ENCODE data around the gene TTC33. TPM values are rescaled to one million over a fixed set of nuclear protein-coding genes. Genes with fewer than 3 reads are reported as not detected.

TTC33 gene
- total and polyA plus RNA-seq, 2 of the 13 experiments (the other 11 are each of a cell fraction or from before 2014, with no cell fraction given), result 4.5 to 20.0 TPM

- Histone ChIP-seq H3K79me2 (ENCODE audit: insufficient read depth, low read length) (no peaks in the 10 kb centered on the region), H3K4me2 (ENCODE audit: low read depth, low read length) (no peak overlapping the region), H3K36me3 (replicated peaks in 1 of 2; ENCODE audit: control insufficient read depth in 1 of 2, insufficient read depth in 2 of 2, low read length in 2 of 2) (no peaks in the 10 kb centered on the region), H3K27ac (ENCODE audit: extremely low read length, insufficient read depth, low read length) (no peak overlapping the region), H3K9me3 (ENCODE audit: low read length) (no peaks in the 10 kb centered on the region), H2AFZ (ENCODE audit: low read length) (no peak overlapping the region), H3K9ac (ENCODE audit: insufficient read depth, low read depth, low read length) (no peak overlapping the region), H3K27me3 (ENCODE audit: control insufficient read depth in 1 of 2, insufficient read depth in 2 of 2, low read length in 2 of 2) (no peaks in the 10 kb centered on the region), H4K20me1 (ENCODE audit: insufficient read depth, low read length) (no peaks in the 10 kb centered on the region), H3K4me1 (ENCODE audit: insufficient read depth, low read length) (peaks cover 21% of the 10 kb centered on the region), H3K4me3 (replicated peaks in 1 of 3; ENCODE audit: insufficient read depth in 1 of 3, low read depth in 2 of 3, low read length in 3 of 3) (no peak overlapping the region)
- POLR2A ChIA-PET, result no interaction called here
- TF ChIP-seq ZC3H4 (CRISPR knock-in tag; IDR thresholded peaks at IDR 0.05; ENCODE audit: borderline replicate concordance), result no peak
- TF ChIP-seq ZFP90 (CRISPR knock-in tag; IDR thresholded peaks at IDR 0.05; ENCODE audit: borderline replicate concordance), result no peak
- no peak for TF ChIP-seq PLSCR1 (CRISPR knock-in tag; IDR thresholded peaks at IDR 0.05; ENCODE audit: borderline replicate concordance)
- no peak for TF ChIP-seq ZNF407 (CRISPR knock-in tag; IDR thresholded peaks at IDR 0.05; ENCODE audit: not compliant biosample characterization)
- no peak for TF ChIP-seq ZKSCAN1 (IDR thresholded peaks at IDR 0.05; ENCODE audit: low read length)
- intact Hi-C loops (cut with micrococcal nuclease; ENCODE audit: unreplicated experiment) (no loop called here), in situ Hi-C loops (cut with HindIII; ENCODE audit: extremely low pct_ligation_motif_present, low pct_unique_long_range_greater_than_20kb) (no loop called here)
- FAIRE-seq, result no peak
- 72% methylated on average over 4 of the region's 4 CpGs for WGBS (ENCODE audit: low lambda C conversion rate)
- no peak for DNase-seq (ENCODE audit: low spot score)
- CTCF ChIA-PET (ENCODE audit: low intra/inter-chr PET ratio, low total read pairs), result no interaction called here
- no peak for ATAC-seq
- BruUV-seq (replicated peaks), result no TSS peak
Measured at GRCh38 chr5:40547557-40547956, 208.2 kb downstream of the TTC33 start.
